ENCODE data around the gene SEZ6.

GRCh38 chr17:28958820-28959455, 46.9 kb downstream of the SEZ6 start:
- no peak for TF ChIP-seq POLR2AphosphoS5 (IDR thresholded peaks at IDR 0.05)
- TF ChIP-seq, protein P1, sequence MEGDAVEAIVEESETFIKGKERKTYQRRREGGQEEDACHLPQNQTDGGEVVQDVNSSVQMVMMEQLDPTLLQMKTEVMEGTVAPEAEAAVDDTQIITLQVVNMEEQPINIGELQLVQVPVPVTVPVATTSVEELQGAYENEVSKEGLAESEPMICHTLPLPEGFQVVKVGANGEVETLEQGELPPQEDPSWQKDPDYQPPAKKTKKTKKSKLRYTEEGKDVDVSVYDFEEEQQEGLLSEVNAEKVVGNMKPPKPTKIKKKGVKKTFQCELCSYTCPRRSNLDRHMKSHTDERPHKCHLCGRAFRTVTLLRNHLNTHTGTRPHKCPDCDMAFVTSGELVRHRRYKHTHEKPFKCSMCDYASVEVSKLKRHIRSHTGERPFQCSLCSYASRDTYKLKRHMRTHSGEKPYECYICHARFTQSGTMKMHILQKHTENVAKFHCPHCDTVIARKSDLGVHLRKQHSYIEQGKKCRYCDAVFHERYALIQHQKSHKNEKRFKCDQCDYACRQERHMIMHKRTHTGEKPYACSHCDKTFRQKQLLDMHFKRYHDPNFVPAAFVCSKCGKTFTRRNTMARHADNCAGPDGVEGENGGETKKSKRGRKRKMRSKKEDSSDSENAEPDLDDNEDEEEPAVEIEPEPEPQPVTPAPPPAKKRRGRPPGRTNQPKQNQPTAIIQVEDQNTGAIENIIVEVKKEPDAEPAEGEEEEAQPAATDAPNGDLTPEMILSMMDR (IDR thresholded peaks at IDR 0.05), result no peak
- no peak for TF ChIP-seq POLR2A (IDR thresholded peaks at IDR 0.05)
- no peak for TF ChIP-seq EP300 (IDR thresholded peaks at IDR 0.05)
